PC-3 (cell line): ENCODE data around the gene CD3E.

Source experiments
- CTCF ChIP-seq: fragments of 300-600 bp; sonication (generic); conservative IDR thresholded peaks from 2 replicates; pipeline ENCODE4 v1.5.1; 2017; ENCODE audit warnings: antibody characterized with exemption, low read depth, mild to moderate bottlenecking, low read length
- EZH2phosphoT487 ChIP-seq: fragments of 300-600 bp; sonication (generic); IDR thresholded peaks from 2 replicates; pipeline ENCODE4 v1.6.1; 2018; ENCODE audit warnings: mild to moderate bottlenecking, antibody characterized with exemption, low read length, borderline replicate concordance

DNA sequence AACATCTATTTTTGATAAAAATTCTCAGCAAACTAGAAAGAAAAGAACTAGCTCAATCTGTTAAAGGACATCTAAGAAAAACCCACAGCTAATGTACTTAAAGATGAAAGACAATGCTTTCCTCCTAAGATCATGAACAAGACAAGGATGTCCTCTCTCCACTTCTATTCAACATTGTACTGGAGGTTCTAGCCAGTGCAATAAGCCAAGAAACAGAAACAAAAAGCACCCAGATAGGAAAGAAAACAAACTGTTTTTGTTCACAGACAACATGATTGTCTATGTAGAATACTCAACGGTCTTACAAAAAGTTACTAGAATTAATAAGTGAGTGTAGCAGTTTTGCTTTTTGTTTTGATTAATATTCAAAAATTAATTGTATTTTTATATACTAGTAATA, 30.2 kb downstream of the CD3E start:
- TF ChIP-seq CTCF (no peak), EZH2phosphoT487 (no peak)
